HG03039 (cell line): ENCODE results near the gene TRIM7.
"Not testable (repeated sequence)": the region's sequence is repeated elsewhere in the genome, so short reads cannot be mapped to it uniquely, and the experiment has no call there.

Experiments
- ATAC-seq: cut with Tn5 transposase; IDR thresholded peaks from one replicate; pipeline ENCODE4 v1.9.1; 2021; ENCODE audit warnings: mild to moderate bottlenecking, moderate library complexity; ENCODE audit not compliant: unreplicated experiment

Gene TRIM7

GRCh38 chr5:181173420-181174342 lies 31.3 kb downstream of the TRIM7 start:
- ATAC-seq = no peak

GRCh38 chr5:181173027-181173419 lies 32.0 kb downstream of the TRIM7 start:
- ATAC-seq = no peak

GRCh38 chr5:181171782-181172181 lies 33.2 kb downstream of the TRIM7 start:
- ATAC-seq = no peak

- ATAC-seq = no peak
Observed at GRCh38 chr5:181170996-181171395, 34.0 kb downstream of the TRIM7 start.

GRCh38 chr5:181170237-181170825 lies 34.7 kb downstream of the TRIM7 start:
- ATAC-seq = no peak

- ATAC-seq = peak; percentile 34
Observed at GRCh38 chr5:181169459-181170236, 35.3 kb downstream of the TRIM7 start.

- no peak for ATAC-seq
Observed at GRCh38 chr5:181168595-181169118, 36.3 kb downstream of the TRIM7 start.

GRCh38 chr5:181167814-181168488 lies 37.0 kb downstream of the TRIM7 start:
- no peak for ATAC-seq

GRCh38 chr5:181166812-181167733 lies 37.9 kb downstream of the TRIM7 start:
- no peak for ATAC-seq

GRCh38 chr5:181164076-181164952 lies 40.7 kb downstream of the TRIM7 start:
- no peak for ATAC-seq

- no peak for ATAC-seq
Observed at GRCh38 chr5:181163487-181164075, 41.4 kb downstream of the TRIM7 start.

- ATAC-seq = no peak
Observed at GRCh38 chr5:181161534-181162175, 43.3 kb downstream of the TRIM7 start.

GRCh38 chr5:181160755-181161533 lies 44.1 kb downstream of the TRIM7 start:
- not testable (repeated sequence) for ATAC-seq

- peak; percentile 53 for ATAC-seq
Observed at GRCh38 chr5:181160152-181160754, 44.7 kb downstream of the TRIM7 start.

GRCh38 chr5:181159286-181160151 lies 45.5 kb downstream of the TRIM7 start:
- peak; percentile 48 for ATAC-seq

- no peak for ATAC-seq
Observed at GRCh38 chr5:181158869-181159268, 46.1 kb downstream of the TRIM7 start.
